ENCODE results near the gene FMN2.

DNA sequence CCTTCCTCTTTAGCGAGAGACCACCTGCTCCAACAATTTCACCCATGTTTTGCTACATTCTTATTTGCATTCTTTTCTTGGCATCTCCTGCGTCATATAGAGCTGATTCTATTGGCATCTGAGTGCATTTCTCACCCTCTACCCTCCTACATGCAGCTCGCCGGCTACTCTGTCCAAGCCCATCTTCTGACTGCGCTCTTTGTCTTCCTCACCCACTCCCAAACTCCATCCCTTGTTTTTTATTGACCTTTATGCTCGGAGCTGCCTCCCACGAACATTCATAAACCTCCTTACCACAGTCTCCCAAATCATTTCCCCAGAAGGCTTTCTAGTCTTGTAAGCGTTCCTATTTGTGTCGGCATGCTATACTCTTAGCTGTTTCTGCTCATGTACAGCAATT lies 33.6 kb upstream of the FMN2 start:
- TF ChIP-seq, protein P1, sequence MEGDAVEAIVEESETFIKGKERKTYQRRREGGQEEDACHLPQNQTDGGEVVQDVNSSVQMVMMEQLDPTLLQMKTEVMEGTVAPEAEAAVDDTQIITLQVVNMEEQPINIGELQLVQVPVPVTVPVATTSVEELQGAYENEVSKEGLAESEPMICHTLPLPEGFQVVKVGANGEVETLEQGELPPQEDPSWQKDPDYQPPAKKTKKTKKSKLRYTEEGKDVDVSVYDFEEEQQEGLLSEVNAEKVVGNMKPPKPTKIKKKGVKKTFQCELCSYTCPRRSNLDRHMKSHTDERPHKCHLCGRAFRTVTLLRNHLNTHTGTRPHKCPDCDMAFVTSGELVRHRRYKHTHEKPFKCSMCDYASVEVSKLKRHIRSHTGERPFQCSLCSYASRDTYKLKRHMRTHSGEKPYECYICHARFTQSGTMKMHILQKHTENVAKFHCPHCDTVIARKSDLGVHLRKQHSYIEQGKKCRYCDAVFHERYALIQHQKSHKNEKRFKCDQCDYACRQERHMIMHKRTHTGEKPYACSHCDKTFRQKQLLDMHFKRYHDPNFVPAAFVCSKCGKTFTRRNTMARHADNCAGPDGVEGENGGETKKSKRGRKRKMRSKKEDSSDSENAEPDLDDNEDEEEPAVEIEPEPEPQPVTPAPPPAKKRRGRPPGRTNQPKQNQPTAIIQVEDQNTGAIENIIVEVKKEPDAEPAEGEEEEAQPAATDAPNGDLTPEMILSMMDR (IDR thresholded peaks at IDR 0.05), result no peak
- no peak for TF ChIP-seq ZFX (IDR thresholded peaks at IDR 0.05; ENCODE audit: borderline replicate concordance)
